MCF 10A (cell line): ENCODE measurements around the gene TCAIM. TPM values are rescaled to one million over a fixed set of nuclear protein-coding genes. Genes with fewer than 3 reads are reported as not detected.

Experiments
- BruUV-seq: library from RNA; stranded (reverse); fragments of 400-500 nt; replicated peaks from 2 replicates; lab custom pipeline; 2021; lab: Mats Ljungman, UMichigan
- CTCF ChIA-PET: fragments of 300-600 bp; sonication (Branson Sonifier 250); formaldehyde crosslinking; extraction: SDS; loops from one replicate; lab custom pipeline; 2021; ENCODE audit warnings: antibody characterized with exemption, inconsistent platforms; lab: Yijun Ruan, JAX
- POLR2A ChIA-PET: fragments of 300-600, 350-650 bp; sonication (Branson Sonifier 250); formaldehyde crosslinking; extraction: SDS; loops from one replicate; lab custom pipeline; 2020; ENCODE audit warnings: antibody characterized with exemption, inconsistent platforms; lab: Yijun Ruan, JAX
- DNase-seq: peaks from one replicate; pipeline ENCODE4 v3.0.0-alpha.2; 2018; ENCODE audit not compliant: unreplicated experiment
- H3K27ac Mint-ChIP-seq: one replicate; pipeline ENCODE4 v1.8.0; 2022; ENCODE audit warnings: mild to moderate bottlenecking, low read depth, mixed read lengths; ENCODE audit not compliant: unreplicated experiment
- H3K27me3 Mint-ChIP-seq: one replicate; pipeline ENCODE4 v1.8.0; 2022; ENCODE audit warnings: mixed read lengths; ENCODE audit not compliant: insufficient read depth, unreplicated experiment
- H3K36me3 Mint-ChIP-seq: one replicate; pipeline ENCODE4 v1.8.0; 2022; ENCODE audit warnings: mild to moderate bottlenecking, moderate library complexity, mixed read lengths; ENCODE audit not compliant: insufficient read depth, unreplicated experiment
- H3K4me1 Mint-ChIP-seq: one replicate; pipeline ENCODE4 v1.8.0; 2022; ENCODE audit warnings: mixed read lengths; ENCODE audit not compliant: insufficient read depth, unreplicated experiment
- H3K4me3 Mint-ChIP-seq: one replicate; pipeline ENCODE4 v1.8.0; 2022; ENCODE audit warnings: mild to moderate bottlenecking, moderate library complexity, mixed read lengths; ENCODE audit not compliant: unreplicated experiment
- H3K9me3 Mint-ChIP-seq: one replicate; pipeline ENCODE4 v1.8.0; 2022; ENCODE audit warnings: mixed read lengths; ENCODE audit not compliant: unreplicated experiment
- CTCF ChIP-seq: fragments of 200-600 bp; IDR thresholded peaks from one replicate; pipeline ENCODE4 v1.8.0; 2022; ENCODE audit warnings: antibody characterized with exemption, mild to moderate bottlenecking; ENCODE audit not compliant: unreplicated experiment
- intact Hi-C: fragments of 100-400 bp; cut with micrococcal nuclease; formaldehyde crosslinking; loops from 2 replicates; pipeline ENCODE4 v1.14.1; 2022
- total RNA-seq: library from RNA; stranded (reverse); gene quantifications from 2 replicates; pipeline ENCODE4 v1.2.3, GENCODE V29; 2022

Gene TCAIM
- total RNA-seq, 1 experiment from 2014 or later: 26.6 TPM

DNA sequence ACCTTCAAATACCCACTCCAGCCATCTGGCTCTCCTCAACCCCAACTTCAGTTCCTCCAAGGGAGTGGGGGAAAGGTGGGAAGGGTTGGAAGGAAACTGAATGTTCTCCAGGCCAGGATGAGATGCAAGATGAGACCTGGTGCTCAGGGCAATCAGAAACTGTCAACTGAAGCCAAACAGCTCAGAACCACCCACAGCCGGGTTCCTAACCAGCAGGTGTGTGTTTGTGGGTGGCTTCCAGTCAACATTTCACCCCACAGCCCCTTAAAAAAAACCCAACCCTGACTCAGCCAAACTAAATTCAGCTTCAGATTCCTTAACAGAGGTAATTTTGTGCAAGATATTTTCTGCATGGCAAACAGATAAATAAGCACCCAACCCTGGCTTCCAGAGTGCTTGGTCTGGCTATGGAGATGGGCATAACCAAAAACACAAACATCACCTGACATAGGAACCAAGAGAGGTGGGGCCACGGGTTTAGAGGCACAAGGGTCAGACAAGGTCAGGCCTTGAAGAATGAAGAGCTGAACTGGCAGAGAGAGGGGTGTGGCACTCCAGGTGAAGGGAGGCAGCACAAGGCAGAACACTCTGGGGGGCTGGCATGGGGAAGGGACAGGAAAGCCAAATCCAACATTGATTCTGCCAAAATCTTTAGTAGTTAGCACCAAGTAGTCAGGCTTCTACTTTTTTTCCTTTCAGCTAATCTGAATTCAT is 104.2 kb downstream of the TCAIM start:
- CTCF ChIA-PET: no interaction called here
- POLR2A ChIA-PET: no interaction called here
- BruUV-seq: no TSS peak
- DNase-seq: no peak
- H3K27ac Mint-ChIP-seq: no peak overlapping the region
- intact Hi-C loops: no loop called here
- no peaks in the 10 kb centered on the region for H3K4me1 Mint-ChIP-seq
- H3K4me3 Mint-ChIP-seq: no peak overlapping the region
- H3K9me3 Mint-ChIP-seq: peaks cover 9% of the 10 kb centered on the region
- no peak for TF ChIP-seq CTCF
- no peaks in the 10 kb centered on the region for H3K27me3 Mint-ChIP-seq
- peaks cover 28% of the 10 kb centered on the region for H3K36me3 Mint-ChIP-seq

DNA sequence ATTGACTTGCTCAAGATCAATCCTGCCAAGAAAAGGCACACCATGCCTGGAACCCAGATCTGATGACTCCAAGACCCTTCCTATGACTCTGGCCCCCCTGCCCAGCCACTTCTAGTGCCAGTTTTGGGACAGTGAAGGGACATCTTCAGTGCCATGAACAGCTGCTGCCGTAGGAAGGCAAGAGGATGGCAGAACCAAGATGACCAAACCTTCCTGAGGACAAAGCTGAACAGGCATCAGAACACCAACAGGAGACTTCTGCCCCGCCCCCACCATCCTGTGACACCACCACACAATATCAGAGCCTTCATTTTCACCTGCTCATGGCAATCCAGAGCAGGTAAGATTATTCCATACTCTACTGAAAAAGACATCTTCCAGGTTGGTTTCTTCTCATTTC is 105.9 kb downstream of the TCAIM start:
- intact Hi-C loops: no loop called here
- Mint-ChIP-seq H3K4me1 (no peaks in the 10 kb centered on the region), H3K9me3 (peaks cover 24% of the 10 kb centered on the region), H3K36me3 (peaks cover 44% of the 10 kb centered on the region), H3K4me3 (no peak overlapping the region), H3K27me3 (no peaks in the 10 kb centered on the region), H3K27ac (no peak overlapping the region)
- DNase-seq: no peak
- POLR2A ChIA-PET: no interaction called here
- no TSS peak for BruUV-seq
- CTCF ChIA-PET: interaction anchor here (0.7 kb wide), 1 partner anchor 470 kb away, joined by 4 read pairs; no protein-coding TSS in a partner anchor
- TF ChIP-seq CTCF: no peak

- CTCF ChIA-PET: no interaction called here
- BruUV-seq: no TSS peak
These were observed 106.5 kb downstream of the TCAIM start for GRCh38 chr3:44444896-44445691.

More at GRCh38 chr3:44444896-44445691, 106.5 kb downstream of the TCAIM start:
- POLR2A ChIA-PET: no interaction called here
- TF ChIP-seq CTCF: no peak
- Mint-ChIP-seq H3K27me3 (no peaks in the 10 kb centered on the region), H3K27ac (no peak overlapping the region), H3K4me3 (no peak overlapping the region), H3K4me1 (no peaks in the 10 kb centered on the region), H3K36me3 (peaks cover 50% of the 10 kb centered on the region), H3K9me3 (peaks cover 24% of the 10 kb centered on the region)
- DNase-seq: no peak
- intact Hi-C loops: no loop called here
